A549 (cell line): ENCODE results near the gene MTFP1. TPM values are rescaled to one million over a fixed set of nuclear protein-coding genes. Genes with fewer than 3 reads are reported as not detected.
A peak's percentile ranks its signal among the peaks of the same experiment; 100 is the strongest.

Experiments
- ATAC-seq, 2 experiments: fragments of 200-7000 bp in 1 of 2; fragments of >200 bp in 1 of 2; cut with Nextera tagmentation in 1 of 2; cut with Tn5 transposase in 1 of 2; 3 replicates each; pipeline versions ENCODE4 v1.8.0 to v1.9.1; 2018 to 2020; ENCODE audit warnings: mild to moderate bottlenecking in 1 of 2, moderate library complexity in 1 of 2
- CTCF ChIA-PET: fragments of 300-600 bp; sonication (Branson Sonifier 250); formaldehyde crosslinking; extraction: SDS; loops from one replicate; lab custom pipeline; 2021; ENCODE audit warnings: antibody characterized with exemption, inconsistent platforms; lab: Yijun Ruan, JAX
- POLR2A ChIA-PET: fragments of 350-600 bp; formaldehyde crosslinking; extraction: SDS; loops from one replicate; lab custom pipeline; 2021; ENCODE audit warnings: antibody characterized with exemption, inconsistent platforms; lab: Yijun Ruan, JAX
- DNase-seq, 2 experiments: peaks; one replicate each; pipeline versions ENCODE4 v3.0.0 to v3.0.0-alpha.2; 2011 to 2016; ENCODE audit warnings: low read depth in 1 of 2, low spot score in 1 of 2
- FAIRE-seq: peaks from 2 replicates; lab custom pipeline; 2011; peaks lifted over from hg19 to GRCh38; lab: Jason Lieb, UNC
- H3K27ac ChIP-seq, 2 experiments: fragments of >200 bp; sonication (Bioruptor Twin); formaldehyde crosslinking; 3 replicates each; pipeline ENCODE4 v1.5.1; 2016 to 2017
- H3K4me1 ChIP-seq: fragments of >200 bp; sonication (Bioruptor Twin); formaldehyde crosslinking; 3 replicates; pipeline ENCODE4 v1.6.1; 2016
- H3K4me2 ChIP-seq: fragments of >200 bp; sonication (Bioruptor Twin); formaldehyde crosslinking; 3 replicates; pipeline ENCODE4 v1.6.1; 2016
- H3K4me3 ChIP-seq: fragments of >200 bp; sonication (Bioruptor Twin); formaldehyde crosslinking; 3 replicates; pipeline ENCODE4 v1.5.1; 2016
- H3K9me3 ChIP-seq: fragments of >200 bp; sonication (Bioruptor Twin); formaldehyde crosslinking; 3 replicates; pipeline ENCODE4 v1.6.1; 2016
- BHLHE40 ChIP-seq: IDR thresholded peaks from 2 replicates; pipeline ENCODE4 v1.6.1; 2012; ENCODE audit warnings: low read depth, low read length, inconsistent platforms
- CHD2 ChIP-seq: fragments of 150-350 bp; IDR thresholded peaks from 2 replicates; pipeline ENCODE4 v1.6.1; 2014; ENCODE audit warnings: low read length; ENCODE audit not compliant: partially characterized antibody
- FOSL2 ChIP-seq, 2 experiments: fragments of 450-650 bp in 1 of 2; fragments of >200 bp in 1 of 2; sonication (Bioruptor Twin) in 1 of 2; formaldehyde crosslinking; IDR thresholded peaks; 2 replicates each; pipeline versions ENCODE4 v1.5.0 to v1.6.1; 2016 to 2020; ENCODE audit warnings: mild to moderate bottlenecking in 1 of 2, moderate library complexity in 1 of 2
- GATA3 ChIP-seq: IDR thresholded peaks from 2 replicates; pipeline ENCODE4 v1.6.1; 2012; ENCODE audit warnings: borderline replicate concordance
- HEYL ChIP-seq: fragments of 250-450 bp; sonication (Bioruptor Pico); IDR thresholded peaks from 2 replicates; pipeline ENCODE4 v1.8.0; 2021; ENCODE audit warnings: mild to moderate bottlenecking, moderate library complexity
- HOXA7 ChIP-seq: fragments of 250-450 bp; sonication (Bioruptor Pico); IDR thresholded peaks from 2 replicates; pipeline ENCODE4 v1.5.0; 2020; ENCODE audit warnings: mild to moderate bottlenecking, moderate library complexity
- JUN ChIP-seq, 2 experiments: fragments of >200 bp; sonication (Bioruptor Twin); formaldehyde crosslinking; IDR thresholded peaks; 2 replicates in 1 of 2; 3 replicates in 1 of 2; pipeline ENCODE4 v1.6.1; 2016 to 2017
- KDM5A ChIP-seq: fragments of 200-600 bp; sonication (generic); IDR thresholded peaks from 2 replicates; pipeline ENCODE4 v1.6.1; 2016; ENCODE audit warnings: antibody characterized with exemption, mild to moderate bottlenecking
- NPAS2 ChIP-seq: fragments of 250-450 bp; sonication (Bioruptor Pico); IDR thresholded peaks from 2 replicates; pipeline ENCODE4 v1.8.0; 2022; ENCODE audit warnings: mild to moderate bottlenecking, moderate library complexity, borderline replicate concordance
- POLR2A ChIP-seq: IDR thresholded peaks from 2 replicates; pipeline ENCODE4 v1.6.1; 2012; ENCODE audit warnings: mild to moderate bottlenecking, low read length
- POLR2AphosphoS2 ChIP-seq: conservative IDR thresholded peaks from 2 replicates; pipeline ENCODE4 v1.6.1; 2012; ENCODE audit warnings: low read length, improper control_type of control experiment, inconsistent platforms
- RARB ChIP-seq: fragments of 250-450 bp; sonication (Bioruptor Pico); IDR thresholded peaks from 2 replicates; pipeline ENCODE4 v1.8.0; 2021; ENCODE audit warnings: mild to moderate bottlenecking, moderate library complexity
- TFCP2L1 ChIP-seq: fragments of 250-450 bp; sonication (Bioruptor Pico); IDR thresholded peaks from 2 replicates; pipeline ENCODE4 v1.5.0; 2021; ENCODE audit warnings: mild to moderate bottlenecking
- ZC3H11A ChIP-seq: fragments of 450-650 bp; IDR thresholded peaks from 2 replicates; pipeline ENCODE4 v1.6.1; 2014; ENCODE audit warnings: antibody characterized with exemption, mild to moderate bottlenecking
- WGBS: methylation state at CpG from one replicate; pipeline ENCODE4 v1.1.6; 2017; ENCODE audit errors: missing lambda C conversion rate; 5-methylcytosine and 5-hydroxymethylcytosine counted together
- polyA plus RNA-seq, 4 experiments: library from polyadenylated mRNA; depleted of rRNA in 3 of 4; stranded (reverse); fragments of >200 nt; fragmentation: RNase III in 1 of 4; extraction: RNeasy Plus Mini Kit Qiagen cat#74134 plus additional on column Dnase treatment in 1 of 4; gene quantifications; 2 replicates in 3 of 4; 3 replicates in 1 of 4; pipeline ENCODE4 v1.2.3, GENCODE V29; 2011 to 2017
- TF ChIP-seq, protein P1 (sequence below): fragments of 200-600 bp; sonication (generic); IDR thresholded peaks from 2 replicates; pipeline ENCODE4 v1.6.1; 2016; ENCODE audit warnings: antibody characterized with exemption, mild to moderate bottlenecking, moderate library complexity
- TF ChIP-seq, protein P2 (sequence below): IDR thresholded peaks from 2 replicates; pipeline ENCODE4 v1.6.1; 2012

Gene MTFP1
- polyA plus RNA-seq, 2 of the 4 experiments (the other 2 are of a cell fraction), result 23.8 to 52.0 TPM

DNA sequence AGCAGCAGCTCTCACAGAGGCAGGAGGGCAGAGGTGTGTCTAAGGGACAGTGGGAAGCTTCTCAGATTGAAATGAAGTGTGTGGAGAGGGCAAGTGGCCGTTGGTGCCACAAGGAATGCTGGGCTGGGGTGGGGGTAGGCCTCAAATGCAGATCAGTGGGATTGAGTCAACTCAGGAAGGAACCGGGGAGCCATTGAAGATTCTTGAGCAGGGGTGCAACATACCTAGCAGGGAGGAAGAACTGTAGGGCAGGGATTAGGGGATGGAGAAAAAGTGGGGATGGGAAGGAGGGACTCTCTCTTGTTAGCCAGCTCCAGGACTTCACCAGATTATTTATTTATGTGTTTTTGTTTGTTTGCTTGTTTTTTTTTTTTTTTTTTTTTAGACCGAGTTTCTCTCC is 31.7 kb upstream of the MTFP1 start (continued):
- TF ChIP-seq RARB (CRISPR knock-in tag) (no peak), TFCP2L1 (CRISPR knock-in tag) (no peak), POLR2AphosphoS2 (no peak), POLR2A (no peak)
- TF ChIP-seq, protein P1, sequence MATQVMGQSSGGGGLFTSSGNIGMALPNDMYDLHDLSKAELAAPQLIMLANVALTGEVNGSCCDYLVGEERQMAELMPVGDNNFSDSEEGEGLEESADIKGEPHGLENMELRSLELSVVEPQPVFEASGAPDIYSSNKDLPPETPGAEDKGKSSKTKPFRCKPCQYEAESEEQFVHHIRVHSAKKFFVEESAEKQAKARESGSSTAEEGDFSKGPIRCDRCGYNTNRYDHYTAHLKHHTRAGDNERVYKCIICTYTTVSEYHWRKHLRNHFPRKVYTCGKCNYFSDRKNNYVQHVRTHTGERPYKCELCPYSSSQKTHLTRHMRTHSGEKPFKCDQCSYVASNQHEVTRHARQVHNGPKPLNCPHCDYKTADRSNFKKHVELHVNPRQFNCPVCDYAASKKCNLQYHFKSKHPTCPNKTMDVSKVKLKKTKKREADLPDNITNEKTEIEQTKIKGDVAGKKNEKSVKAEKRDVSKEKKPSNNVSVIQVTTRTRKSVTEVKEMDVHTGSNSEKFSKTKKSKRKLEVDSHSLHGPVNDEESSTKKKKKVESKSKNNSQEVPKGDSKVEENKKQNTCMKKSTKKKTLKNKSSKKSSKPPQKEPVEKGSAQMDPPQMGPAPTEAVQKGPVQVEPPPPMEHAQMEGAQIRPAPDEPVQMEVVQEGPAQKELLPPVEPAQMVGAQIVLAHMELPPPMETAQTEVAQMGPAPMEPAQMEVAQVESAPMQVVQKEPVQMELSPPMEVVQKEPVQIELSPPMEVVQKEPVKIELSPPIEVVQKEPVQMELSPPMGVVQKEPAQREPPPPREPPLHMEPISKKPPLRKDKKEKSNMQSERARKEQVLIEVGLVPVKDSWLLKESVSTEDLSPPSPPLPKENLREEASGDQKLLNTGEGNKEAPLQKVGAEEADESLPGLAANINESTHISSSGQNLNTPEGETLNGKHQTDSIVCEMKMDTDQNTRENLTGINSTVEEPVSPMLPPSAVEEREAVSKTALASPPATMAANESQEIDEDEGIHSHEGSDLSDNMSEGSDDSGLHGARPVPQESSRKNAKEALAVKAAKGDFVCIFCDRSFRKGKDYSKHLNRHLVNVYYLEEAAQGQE, result no peak

DNA sequence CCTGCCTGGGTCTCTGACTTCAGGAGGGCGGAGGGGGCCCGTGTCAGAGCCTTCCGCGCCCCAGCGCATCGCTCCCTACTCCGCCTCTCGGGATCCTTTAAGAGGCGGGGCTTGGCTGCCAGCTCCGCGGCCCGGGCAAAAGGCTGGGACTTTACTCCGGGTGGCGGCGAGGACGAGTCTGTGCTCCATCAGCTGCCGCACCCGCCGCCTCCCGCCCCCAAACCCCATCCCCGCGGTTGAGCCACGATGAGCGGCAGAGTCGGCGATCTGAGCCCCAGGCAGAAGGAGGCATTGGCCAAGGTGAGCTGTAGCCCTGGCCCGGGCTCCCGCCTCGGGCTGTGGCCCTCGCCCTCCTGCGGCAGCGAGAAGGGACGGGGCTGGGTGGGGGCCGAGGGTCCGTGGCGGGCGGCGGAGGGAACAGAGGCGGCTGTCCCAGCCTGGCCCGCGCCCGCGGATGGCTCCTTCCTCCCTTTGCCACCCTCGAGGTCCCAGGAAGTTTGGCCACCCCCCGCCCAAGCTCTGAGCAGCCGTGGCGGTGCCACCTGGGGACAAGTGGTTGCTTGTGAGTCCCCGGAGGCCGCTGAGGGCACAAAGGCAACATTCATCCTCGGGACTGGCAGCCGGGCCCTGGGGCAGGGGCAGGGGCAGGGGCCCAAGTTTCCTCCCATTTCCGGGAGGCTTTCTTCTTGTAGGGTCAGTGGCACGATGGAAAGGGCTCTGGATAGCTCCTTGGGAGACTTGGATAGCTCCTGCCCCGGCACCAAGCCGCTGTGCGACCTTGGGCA is 28.5 kb upstream of the MTFP1 start, which contains the start of gene SEC14L2:
TSS of gene SEC14L2 (plus strand) at position 148 of the 785 bp plus-strand sequence. CDS start at position 247, 99 bp downstream.
- DNase-seq (peak; percentile 33 to 55), FAIRE-seq (no peak), ATAC-seq (peak; percentile 80 to 88)
- 0% methylated on average over 5 of the region's 56 CpGs for WGBS
- H3K27ac ChIP-seq, result peak within 1 kb of the TSS; percentile 81 to 98
- H3K9me3 ChIP-seq, result no peaks in the 10 kb centered on the region
- peak within 1 kb of the TSS; percentile 76 for H3K4me3 ChIP-seq
- CTCF ChIA-PET, result interaction anchor here (1.0 to 2.0 kb wide), 7 partner anchors 9 to 134 kb away, joined by 3 to 11 read pairs (median 4); partner anchors contain the start of gene RNF215
- TF ChIP-seq POLR2A (peak; percentile 38; the same call in 1 of the 2 replicates), HOXA7 (no peak), CHD2 (no peak), KDM5A (no peak), NPAS2 (CRISPR knock-in tag) (no peak), HEYL (no peak), GATA3 (no peak), FOSL2 (IDR thresholded peaks at IDR 0.05) (no peak), FOSL2 (CRISPR knock-in tag; IDR thresholded peaks at IDR 0.05) (no peak), JUN (IDR thresholded peaks at IDR 0.05) (0 out of 5 replicates have a peak, but pooled peaks of 1 of the 2 experiments have one; percentile 29)
- peak within 1 kb of the TSS; percentile 91 for H3K4me2 ChIP-seq
- H3K4me1 ChIP-seq, result peaks cover 18% of the 10 kb centered on the region
- POLR2A ChIA-PET, result interaction anchor here (0.9 to 2.1 kb wide), 5 partner anchors 10 to 293 kb away, joined by 3 to 12 read pairs (median 3); partner anchors contain the start of gene RNF215

DNA sequence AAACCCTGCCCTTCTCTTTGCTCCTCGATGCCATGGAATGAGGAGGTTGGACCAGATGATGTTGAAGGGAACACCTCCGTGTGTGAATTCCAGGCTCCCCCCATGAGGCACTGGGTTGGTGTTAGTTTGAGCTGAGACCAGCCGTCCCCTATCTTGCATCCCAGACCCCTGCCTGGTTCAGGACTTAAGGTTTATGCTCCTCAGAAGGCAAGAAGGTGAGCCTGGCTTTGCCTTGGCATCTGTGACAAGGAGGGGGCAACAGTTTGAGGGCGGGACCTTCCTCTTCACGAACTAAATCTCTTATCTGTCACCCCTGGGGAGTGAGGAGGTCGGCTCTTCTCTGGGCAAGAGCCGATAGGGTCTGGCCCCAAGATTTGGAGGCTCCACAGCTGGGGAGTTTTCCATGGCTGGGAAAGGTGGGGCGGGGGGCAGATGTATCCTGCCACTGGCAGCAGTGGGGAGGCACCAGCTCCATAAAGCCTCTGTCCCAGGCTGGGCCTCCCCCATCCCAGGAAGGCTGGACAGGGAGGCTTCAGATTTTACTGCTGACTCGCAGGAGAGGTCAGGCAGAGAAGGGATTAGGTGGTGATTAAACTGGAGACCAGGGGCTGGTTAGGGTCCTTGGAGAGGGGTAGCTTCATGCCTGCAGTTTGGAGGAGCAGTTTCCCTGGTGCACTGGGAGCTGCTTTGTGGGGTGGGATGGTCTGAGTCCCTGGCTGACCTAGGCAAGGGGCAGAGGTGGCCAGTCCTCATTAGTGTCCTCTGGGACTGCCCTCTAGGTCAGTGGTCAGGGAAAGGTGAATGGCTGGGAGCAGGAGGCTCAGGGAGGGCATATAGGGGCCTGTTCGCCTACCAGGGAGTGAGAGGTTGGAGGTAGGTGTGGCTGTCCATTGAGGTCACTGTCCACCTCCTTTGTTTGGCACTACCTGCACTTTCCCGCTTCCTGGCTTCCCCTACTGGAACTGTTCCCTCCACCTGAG is 27.6 kb upstream of the MTFP1 start:
- Histone ChIP-seq H3K27ac (peak overlapping the region; percentile 81 to 98), H3K4me2 (peak overlapping the region; percentile 91), H3K4me3 (peak overlapping the region; percentile 76), H3K4me1 (peaks cover 18% of the 10 kb centered on the region), H3K9me3 (no peaks in the 10 kb centered on the region)
- ATAC-seq (peak; percentile 5 to 23; a peak in 4 of 6 replicates), FAIRE-seq (no peak), DNase-seq (no peak)
- CTCF ChIA-PET, result interaction anchor here (1.0 to 2.0 kb wide), 5 partner anchors 10 to 110 kb away, joined by 3 to 11 read pairs (median 6); partner anchors contain the start of gene RNF215
- 34% methylated on average over 6 of the region's 11 CpGs for WGBS
- POLR2A ChIA-PET, result interaction anchor here (1.2 to 2.1 kb wide), 2 partner anchors 11 to 25 kb away, joined by 3 to 12 read pairs; partner anchors contain the start of gene RNF215
- no peak for TF ChIP-seq ZC3H11A
- TF ChIP-seq, protein P2, sequence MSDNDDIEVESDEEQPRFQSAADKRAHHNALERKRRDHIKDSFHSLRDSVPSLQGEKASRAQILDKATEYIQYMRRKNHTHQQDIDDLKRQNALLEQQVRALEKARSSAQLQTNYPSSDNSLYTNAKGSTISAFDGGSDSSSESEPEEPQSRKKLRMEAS, result 0 out of 2 replicates have a peak, but pooled peaks have one; percentile 16
- no peak for TF ChIP-seq BHLHE40
- TF ChIP-seq HEYL, result no peak
